IMR-90 (cell line): ENCODE results near the gene LYSMD3. TPM values are rescaled to one million over a fixed set of nuclear protein-coding genes. Genes with fewer than 3 reads are reported as not detected.

Experiments
- ATAC-seq: fragments of 200-7000 bp; cut with Tn5 transposase; 2 replicates; pipeline ENCODE4 v1.9.1; 2020; ENCODE audit warnings: low read depth, mild to moderate bottlenecking, moderate library complexity
- BruUV-seq: library from RNA; stranded (reverse); fragments of 400-500 nt; replicated peaks from 2 replicates; lab custom pipeline; 2021; lab: Mats Ljungman, UMichigan
- CTCF ChIA-PET: fragments of 300-600 bp; formaldehyde crosslinking; extraction: SDS; loops from one replicate; lab custom pipeline; 2021; ENCODE audit warnings: antibody characterized with exemption; lab: Yijun Ruan, JAX
- POLR2A ChIA-PET: fragments of 300-600 bp; sonication (Branson Sonifier 250); formaldehyde crosslinking; loops from one replicate; lab custom pipeline; 2022; ENCODE audit warnings: antibody characterized with exemption; ENCODE audit not compliant: unreplicated experiment; lab: Charles Lee
- DNase-seq: peaks from one replicate; pipeline ENCODE4 v3.0.0; 2013
- H2AFZ ChIP-seq: replicated peaks from 2 replicates; pipeline ENCODE3; 2013; ENCODE audit warnings: low read length, mild to moderate bottlenecking; ENCODE audit not compliant: poor library complexity
- H2AK5ac ChIP-seq: 2 replicates; pipeline ENCODE4 v1.6.1; 2013; ENCODE audit warnings: low read depth, low read length, inconsistent platforms
- H2AK9ac ChIP-seq: replicated peaks from 2 replicates; pipeline ENCODE3; 2013; ENCODE audit warnings: mild to moderate bottlenecking, low read depth, low read length, moderate library complexity; ENCODE audit not compliant: poor library complexity
- H2BK120ac ChIP-seq: 2 replicates; pipeline ENCODE4 v1.6.1; 2013; ENCODE audit warnings: low read depth, low read length, inconsistent platforms
- H2BK15ac ChIP-seq: 3 replicates; pipeline ENCODE4 v1.6.1; 2013; ENCODE audit warnings: low read depth, low read length, inconsistent platforms
- H2BK20ac ChIP-seq: 2 replicates; pipeline ENCODE4 v1.6.1; 2013; ENCODE audit warnings: low read depth, mild to moderate bottlenecking, inconsistent platforms, low read length, moderate library complexity
- H2BK5ac ChIP-seq: 2 replicates; pipeline ENCODE4 v1.6.1; 2013; ENCODE audit warnings: mild to moderate bottlenecking, low read depth, low read length, inconsistent platforms; ENCODE audit not compliant: poor library complexity, severe bottlenecking
- H3K14ac ChIP-seq: replicated peaks from 2 replicates; pipeline ENCODE4 v1.6.1; 2013; ENCODE audit warnings: low read depth, low read length, inconsistent platforms
- H3K18ac ChIP-seq: 2 replicates; pipeline ENCODE4 v1.6.1; 2013; ENCODE audit warnings: low read depth, low read length, control low read depth
- H3K23ac ChIP-seq: 2 replicates; pipeline ENCODE4 v1.6.1; 2013; ENCODE audit warnings: low read depth, low read length, inconsistent platforms
- H3K27ac ChIP-seq: 2 replicates; pipeline ENCODE4 v1.5.1; 2013; ENCODE audit warnings: mild to moderate bottlenecking, control low read depth, low read length; ENCODE audit not compliant: insufficient read depth
- H3K27me3 ChIP-seq: 2 replicates; pipeline ENCODE4 v1.6.1; 2013; ENCODE audit warnings: low read length; ENCODE audit not compliant: control insufficient read depth, insufficient read depth
- H3K36me3 ChIP-seq: 2 replicates; pipeline ENCODE4 v1.6.1; 2013; ENCODE audit warnings: low read length, mixed read lengths; ENCODE audit not compliant: control insufficient read depth, insufficient read depth
- H3K4ac ChIP-seq: 2 replicates; pipeline ENCODE4 v1.6.1; 2013; ENCODE audit warnings: low read depth, low read length, inconsistent platforms
- H3K4me1 ChIP-seq: 2 replicates; pipeline ENCODE4 v1.6.1; 2013; ENCODE audit warnings: low read length, mixed read lengths; ENCODE audit not compliant: control insufficient read depth, insufficient read depth
- H3K4me2 ChIP-seq: 2 replicates; pipeline ENCODE4 v1.6.1; 2013; ENCODE audit warnings: low read depth, mild to moderate bottlenecking, control low read depth, low read length, moderate library complexity
- H3K4me3 ChIP-seq: 2 replicates; pipeline ENCODE4 v1.5.1; 2013; ENCODE audit warnings: low read depth, mild to moderate bottlenecking, control low read depth, low read length, moderate library complexity; ENCODE audit not compliant: insufficient read depth
- H3K56ac ChIP-seq: 2 replicates; pipeline ENCODE4 v1.6.1; 2013; ENCODE audit warnings: low read length, inconsistent platforms; ENCODE audit not compliant: insufficient read depth; ENCODE audit errors: extremely low read depth
- H3K79me1 ChIP-seq, 2 experiments: 2 replicates each; pipeline ENCODE4 v1.6.1; 2013; ENCODE audit warnings: low read length in 2 of 2, inconsistent platforms in 1 of 2, low read depth in 1 of 2
- H3K9ac ChIP-seq: 2 replicates; pipeline ENCODE4 v1.6.1; 2013; ENCODE audit warnings: low read depth, low read length, control low read depth
- H3K9me1 ChIP-seq: 2 replicates; pipeline ENCODE4 v1.6.1; 2013; ENCODE audit warnings: low read length, inconsistent platforms; ENCODE audit not compliant: insufficient read depth
- H3K9me3 ChIP-seq: 2 replicates; pipeline ENCODE4 v1.6.1; 2013; ENCODE audit warnings: low read length; ENCODE audit not compliant: control insufficient read depth, insufficient read depth
- H4K20me1 ChIP-seq: 2 replicates; pipeline ENCODE4 v1.6.1; 2013; ENCODE audit warnings: low read length, inconsistent platforms; ENCODE audit not compliant: insufficient read depth
- H4K5ac ChIP-seq: 2 replicates; pipeline ENCODE4 v1.6.1; 2013; ENCODE audit warnings: mild to moderate bottlenecking, low read depth, low read length, control low read depth
- H4K8ac ChIP-seq, 2 experiments: 2 replicates each; pipeline ENCODE4 v1.6.1; 2013; ENCODE audit warnings: low read depth in 2 of 2, low read length in 2 of 2, control low read depth in 1 of 2, inconsistent platforms in 1 of 2
- H4K91ac ChIP-seq: 2 replicates; pipeline ENCODE4 v1.6.1; 2013; ENCODE audit warnings: low read depth, low read length, inconsistent platforms; ENCODE audit not compliant: insufficient read depth
- BHLHE40 ChIP-seq: fragments of 150-350 bp; IDR thresholded peaks from 2 replicates; pipeline ENCODE4 v1.6.1; 2016; ENCODE audit warnings: mild to moderate bottlenecking, low read depth, low read length
- CEBPB ChIP-seq: IDR thresholded peaks from 2 replicates; pipeline ENCODE4 v1.6.1; 2012; ENCODE audit warnings: low read depth, low read length, improper control_type of control experiment
- CHD1 ChIP-seq: IDR thresholded peaks from 2 replicates; pipeline ENCODE4 v1.6.1; 2012; ENCODE audit warnings: low read depth, low read length, improper control_type of control experiment
- FOS ChIP-seq: fragments of 150-350 bp; IDR thresholded peaks from 2 replicates; pipeline ENCODE4 v1.6.1; 2016; ENCODE audit warnings: low read depth, low read length
- MAFK ChIP-seq: IDR thresholded peaks from 2 replicates; pipeline ENCODE4 v1.6.1; 2012; ENCODE audit warnings: low read depth, low read length, improper control_type of control experiment
- MAZ ChIP-seq: IDR thresholded peaks from 2 replicates; pipeline ENCODE4 v1.6.1; 2012; ENCODE audit warnings: low read depth, mild to moderate bottlenecking, low read length, improper control_type of control experiment, moderate library complexity, borderline replicate concordance
- MXI1 ChIP-seq: IDR thresholded peaks from 2 replicates; pipeline ENCODE4 v1.6.1; 2012; ENCODE audit warnings: low read depth, mild to moderate bottlenecking, low read length, moderate library complexity, borderline replicate concordance
- NFE2L2 ChIP-seq: fragments of 150-350 bp; IDR thresholded peaks from 2 replicates; pipeline ENCODE4 v1.6.1; 2016; ENCODE audit warnings: low read depth, mild to moderate bottlenecking, low read length
- POLR2A ChIP-seq: IDR thresholded peaks from 2 replicates; pipeline ENCODE4 v1.6.1; 2012; ENCODE audit warnings: mild to moderate bottlenecking, low read depth, low read length
- RAD21 ChIP-seq: IDR thresholded peaks from 2 replicates; pipeline ENCODE4 v1.6.1; 2012; ENCODE audit warnings: low read length, improper control_type of control experiment
- RCOR1 ChIP-seq: IDR thresholded peaks from 2 replicates; pipeline ENCODE4 v1.6.1; 2012; ENCODE audit warnings: mild to moderate bottlenecking, low read length, improper control_type of control experiment; ENCODE audit not compliant: insufficient replicate concordance
- RFX5 ChIP-seq: IDR thresholded peaks from 2 replicates; pipeline ENCODE4 v1.8.0; 2012; ENCODE audit warnings: low read depth, mild to moderate bottlenecking, low read length, moderate library complexity
- SMC3 ChIP-seq: fragments of 150-350 bp; IDR thresholded peaks from 2 replicates; pipeline ENCODE4 v1.6.1; 2016; ENCODE audit warnings: low read depth, mild to moderate bottlenecking, antibody characterized with exemption, low read length, moderate library complexity
- USF2 ChIP-seq: fragments of 150-350 bp; IDR thresholded peaks from 2 replicates; pipeline ENCODE4 v1.6.1; 2017; ENCODE audit warnings: mild to moderate bottlenecking, antibody characterized with exemption, low read length, low read depth
- WGBS, 2 experiments: methylation state at CpG; one replicate each; pipeline versions ENCODE4 v1.1.5 to v1.1.7; 2013; ENCODE audit warnings: missing lambda C conversion rate in 2 of 2; ENCODE audit not compliant: insufficient read length in 1 of 2; ENCODE audit errors: extremely low coverage in 2 of 2; 5-methylcytosine and 5-hydroxymethylcytosine counted together
- dilution Hi-C: fragments of 300-500 bp; cut with HindIII; formaldehyde crosslinking; loops from one replicate; pipeline ENCODE4 v1.14.3; 2018; ENCODE audit warnings: low sequenced_read_pairs; ENCODE audit not compliant: unreplicated experiment
- in situ Hi-C: fragments of 300-500 bp; cut with MboI; formaldehyde crosslinking; loops from 3 replicates; pipeline ENCODE4 v1.14.3; 2019; ENCODE audit warnings: low sequenced_read_pairs, inconsistent platforms, mixed read lengths
- intact Hi-C: fragments of 100-400 bp; cut with micrococcal nuclease; formaldehyde crosslinking; loops from 2 replicates; pipeline ENCODE4 v1.10.0; 2022
- polyA plus RNA-seq, 3 experiments: library from polyadenylated mRNA; depleted of rRNA; stranded (reverse); fragments of >200 nt; gene quantifications; 2 replicates each; pipeline ENCODE4 v1.2.3, GENCODE V29; 2012; ENCODE audit warnings: low replicate concordance in 1 of 3
- total RNA-seq: library from RNA; depleted of rRNA; stranded (reverse); fragments of >200 nt; gene quantifications from 2 replicates; pipeline ENCODE4 v1.2.3, GENCODE V29; 2012
- TF ChIP-seq, protein P1 (sequence below): fragments of 150-350 bp; IDR thresholded peaks from 2 replicates; pipeline ENCODE4 v1.6.1; 2016; ENCODE audit warnings: low read depth, mild to moderate bottlenecking, low read length, moderate library complexity, borderline replicate concordance
- TF ChIP-seq, protein P2 (sequence below): conservative IDR thresholded peaks from 2 replicates; pipeline ENCODE4 v1.5.1; 2012; ENCODE audit warnings: mild to moderate bottlenecking, low read depth, low read length, improper control_type of control experiment

Gene LYSMD3
- total and polyA plus RNA-seq, 2 of the 4 experiments (the other 2 are of a cell fraction) = 10.2 to 21.1 TPM

DNA sequence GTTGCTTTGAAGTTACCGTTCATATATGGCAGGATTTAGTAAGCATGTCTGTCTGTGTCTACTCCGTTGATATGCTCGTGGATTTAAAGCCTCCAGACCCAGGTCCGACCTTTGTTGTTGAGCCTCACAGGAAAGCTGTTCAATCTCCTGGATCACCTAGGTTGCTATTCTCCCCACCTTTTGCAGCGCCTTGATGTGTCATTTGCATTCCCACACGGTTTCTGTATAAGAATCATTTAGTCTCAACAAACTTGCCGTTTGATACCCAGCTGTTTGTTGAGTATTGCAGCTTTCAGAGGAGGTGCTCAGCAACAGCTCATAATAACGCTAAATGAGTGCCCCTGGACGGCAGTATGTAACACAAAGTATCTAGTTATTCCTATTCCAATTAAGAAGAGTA lies 28.0 kb upstream of the LYSMD3 start:
- no peak for TF ChIP-seq FOS
- TF ChIP-seq NFE2L2 = no peak
- no peak for TF ChIP-seq MAFK
- TF ChIP-seq, protein P1, sequence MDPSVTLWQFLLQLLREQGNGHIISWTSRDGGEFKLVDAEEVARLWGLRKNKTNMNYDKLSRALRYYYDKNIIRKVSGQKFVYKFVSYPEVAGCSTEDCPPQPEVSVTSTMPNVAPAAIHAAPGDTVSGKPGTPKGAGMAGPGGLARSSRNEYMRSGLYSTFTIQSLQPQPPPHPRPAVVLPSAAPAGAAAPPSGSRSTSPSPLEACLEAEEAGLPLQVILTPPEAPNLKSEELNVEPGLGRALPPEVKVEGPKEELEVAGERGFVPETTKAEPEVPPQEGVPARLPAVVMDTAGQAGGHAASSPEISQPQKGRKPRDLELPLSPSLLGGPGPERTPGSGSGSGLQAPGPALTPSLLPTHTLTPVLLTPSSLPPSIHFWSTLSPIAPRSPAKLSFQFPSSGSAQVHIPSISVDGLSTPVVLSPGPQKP = no peak
- no peak for TF ChIP-seq RFX5
- TF ChIP-seq CEBPB = no peak
- TF ChIP-seq MXI1 = no peak
- no peak for TF ChIP-seq POLR2A
- no peak for TF ChIP-seq RCOR1
- no peak for TF ChIP-seq SMC3
- no peak for TF ChIP-seq RAD21
- TF ChIP-seq, protein P2, sequence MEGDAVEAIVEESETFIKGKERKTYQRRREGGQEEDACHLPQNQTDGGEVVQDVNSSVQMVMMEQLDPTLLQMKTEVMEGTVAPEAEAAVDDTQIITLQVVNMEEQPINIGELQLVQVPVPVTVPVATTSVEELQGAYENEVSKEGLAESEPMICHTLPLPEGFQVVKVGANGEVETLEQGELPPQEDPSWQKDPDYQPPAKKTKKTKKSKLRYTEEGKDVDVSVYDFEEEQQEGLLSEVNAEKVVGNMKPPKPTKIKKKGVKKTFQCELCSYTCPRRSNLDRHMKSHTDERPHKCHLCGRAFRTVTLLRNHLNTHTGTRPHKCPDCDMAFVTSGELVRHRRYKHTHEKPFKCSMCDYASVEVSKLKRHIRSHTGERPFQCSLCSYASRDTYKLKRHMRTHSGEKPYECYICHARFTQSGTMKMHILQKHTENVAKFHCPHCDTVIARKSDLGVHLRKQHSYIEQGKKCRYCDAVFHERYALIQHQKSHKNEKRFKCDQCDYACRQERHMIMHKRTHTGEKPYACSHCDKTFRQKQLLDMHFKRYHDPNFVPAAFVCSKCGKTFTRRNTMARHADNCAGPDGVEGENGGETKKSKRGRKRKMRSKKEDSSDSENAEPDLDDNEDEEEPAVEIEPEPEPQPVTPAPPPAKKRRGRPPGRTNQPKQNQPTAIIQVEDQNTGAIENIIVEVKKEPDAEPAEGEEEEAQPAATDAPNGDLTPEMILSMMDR = no peak
- TF ChIP-seq BHLHE40 = no peak
- no peak for TF ChIP-seq USF2
- no peak for TF ChIP-seq CHD1
- no peak for TF ChIP-seq MAZ
- no peak overlapping the region for H3K23ac ChIP-seq
- no peaks in the 10 kb centered on the region for H3K79me1 ChIP-seq
- no peak overlapping the region for H3K27ac ChIP-seq
- no peaks in the 10 kb centered on the region for H3K4me1 ChIP-seq
- DNase-seq = no peak
- no peak for ATAC-seq
- no peak overlapping the region for H3K4ac ChIP-seq
- no peak overlapping the region for H2BK5ac ChIP-seq
- ChIA-PET POLR2A (no interaction called here), CTCF (no interaction called here)
- H2AK5ac ChIP-seq = no peak overlapping the region
- intact Hi-C loops = no loop called here
- H3K4me2 ChIP-seq = no peak overlapping the region
- no peaks in the 10 kb centered on the region for H3K36me3 ChIP-seq
- no peak overlapping the region for H2AK9ac ChIP-seq
- H3K14ac ChIP-seq = no peak overlapping the region
- H3K27me3 ChIP-seq = peaks cover 27% of the 10 kb centered on the region
- H2BK120ac ChIP-seq = no peak overlapping the region
- no peak overlapping the region for H2AFZ ChIP-seq
- no peaks in the 10 kb centered on the region for H4K20me1 ChIP-seq
- no peak overlapping the region for H2BK15ac ChIP-seq
- in situ Hi-C loops = no loop called here
- H4K91ac ChIP-seq = no peak overlapping the region
- no peak overlapping the region for H2BK20ac ChIP-seq
- H4K5ac ChIP-seq = no peak overlapping the region
- no peak overlapping the region for H3K9ac ChIP-seq
- H3K9me1 ChIP-seq = no peaks in the 10 kb centered on the region
- dilution Hi-C loops = no loop called here
- no peak overlapping the region for H3K18ac ChIP-seq
- H3K56ac ChIP-seq = no peak overlapping the region
- no peaks in the 10 kb centered on the region for H3K9me3 ChIP-seq
- no TSS peak for BruUV-seq
- H4K8ac ChIP-seq = no peak overlapping the region
- WGBS, 2 experiments = 0% methylated on average over 1 of the region's 9 CpGs; no CpG with 5 or more reads in 1 of the 2 experiments
- H3K4me3 ChIP-seq = no peak overlapping the region
